SK-N-SH treated with all-trans-retinoic acid at 6 μM for 48 hours (cell line): Measurements from ENCODE around the gene DTNBP1.

Experiments used
- ARNTL ChIP-seq: fragments of 450-650 bp; formaldehyde crosslinking; IDR thresholded peaks from 2 replicates; pipeline ENCODE4 v1.5.0; 2020; ENCODE audit warnings: low read depth, mild to moderate bottlenecking, moderate library complexity, borderline replicate concordance
- ESRRG ChIP-seq: fragments of 250-450 bp; sonication (Bioruptor Pico); IDR thresholded peaks from 2 replicates; pipeline ENCODE4 v1.6.1; 2021; ENCODE audit warnings: mild to moderate bottlenecking
- GLIS3 ChIP-seq: fragments of 250-450 bp; sonication (Bioruptor Pico); IDR thresholded peaks from 2 replicates; pipeline ENCODE4 v1.5.0; 2020; ENCODE audit warnings: mild to moderate bottlenecking, moderate library complexity
- ISL1 ChIP-seq: fragments of 250-450 bp; sonication (Bioruptor Pico); IDR thresholded peaks from 2 replicates; pipeline ENCODE4 v2.1.2; 2022; ENCODE audit warnings: mild to moderate bottlenecking, moderate library complexity
- PPARA ChIP-seq: fragments of 250-450 bp; sonication (Bioruptor Pico); IDR thresholded peaks from 2 replicates; pipeline ENCODE4 v1.5.0; 2020; ENCODE audit warnings: mild to moderate bottlenecking, borderline replicate concordance
- RARB ChIP-seq: fragments of 250-450 bp; sonication (Bioruptor Pico); IDR thresholded peaks from 2 replicates; pipeline ENCODE4 v1.8.0; 2021; ENCODE audit warnings: mild to moderate bottlenecking, moderate library complexity
- SNAI2 ChIP-seq: fragments of 250-450 bp; sonication (Bioruptor Pico); IDR thresholded peaks from 2 replicates; pipeline ENCODE4 v1.5.0; 2020; ENCODE audit warnings: mild to moderate bottlenecking, moderate library complexity
- TOX ChIP-seq: fragments of 250-450 bp; sonication (Bioruptor Pico); IDR thresholded peaks from 2 replicates; pipeline ENCODE4 v1.8.0; 2021; ENCODE audit warnings: mild to moderate bottlenecking, moderate library complexity, borderline replicate concordance
- ZNF565 ChIP-seq: fragments of 450-650 bp; formaldehyde crosslinking; conservative IDR thresholded peaks from 2 replicates; pipeline ENCODE4 v1.5.0; 2020; ENCODE audit warnings: low read depth, mild to moderate bottlenecking, moderate library complexity
- ZNF70 ChIP-seq: fragments of 450-650 bp; formaldehyde crosslinking; IDR thresholded peaks from 2 replicates; pipeline ENCODE4 v1.5.0; 2020; ENCODE audit warnings: mild to moderate bottlenecking, moderate library complexity
- ZNF8 ChIP-seq: fragments of 450-650 bp; formaldehyde crosslinking; IDR thresholded peaks from 2 replicates; pipeline ENCODE4 v1.5.0; 2020; ENCODE audit warnings: mild to moderate bottlenecking, moderate library complexity
- TF ChIP-seq, protein P1 (sequence below): fragments of 250-450 bp; sonication (Bioruptor Pico); IDR thresholded peaks from 2 replicates; pipeline ENCODE4 v1.8.0; 2020; ENCODE audit warnings: mild to moderate bottlenecking, moderate library complexity, borderline replicate concordance

DNA sequence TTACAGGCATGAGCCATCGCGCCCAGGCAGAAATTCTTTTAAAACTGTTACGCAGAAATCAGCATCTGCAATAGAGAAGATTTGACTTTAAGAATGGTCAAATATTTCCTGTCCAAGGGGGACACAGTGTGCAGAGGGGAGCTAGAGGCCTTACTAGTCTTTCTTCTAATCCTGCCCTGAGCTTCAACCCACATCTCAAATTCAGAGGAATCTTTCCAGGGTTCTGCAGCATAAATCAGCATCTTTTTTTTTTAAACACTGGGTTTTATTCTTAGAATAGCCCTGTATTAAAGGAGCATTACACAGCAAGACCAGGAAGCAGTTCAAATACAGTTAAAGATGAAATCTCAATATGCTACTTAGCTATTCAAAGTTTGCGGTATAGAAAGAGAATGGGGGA, 81.1 kb downstream of the DTNBP1 start:
- TF ChIP-seq ZNF70 (CRISPR knock-in tag) (no peak), GLIS3 (CRISPR knock-in tag) (no peak), RARB (CRISPR knock-in tag) (no peak), ZNF8 (CRISPR knock-in tag) (no peak), ESRRG (CRISPR knock-in tag) (no peak), SNAI2 (CRISPR knock-in tag) (no peak), PPARA (CRISPR knock-in tag) (no peak), ZNF565 (no peak), ARNTL (CRISPR knock-in tag) (no peak), ISL1 (CRISPR knock-in tag) (no peak), TOX (CRISPR knock-in tag) (no peak)
- TF ChIP-seq, protein P1, sequence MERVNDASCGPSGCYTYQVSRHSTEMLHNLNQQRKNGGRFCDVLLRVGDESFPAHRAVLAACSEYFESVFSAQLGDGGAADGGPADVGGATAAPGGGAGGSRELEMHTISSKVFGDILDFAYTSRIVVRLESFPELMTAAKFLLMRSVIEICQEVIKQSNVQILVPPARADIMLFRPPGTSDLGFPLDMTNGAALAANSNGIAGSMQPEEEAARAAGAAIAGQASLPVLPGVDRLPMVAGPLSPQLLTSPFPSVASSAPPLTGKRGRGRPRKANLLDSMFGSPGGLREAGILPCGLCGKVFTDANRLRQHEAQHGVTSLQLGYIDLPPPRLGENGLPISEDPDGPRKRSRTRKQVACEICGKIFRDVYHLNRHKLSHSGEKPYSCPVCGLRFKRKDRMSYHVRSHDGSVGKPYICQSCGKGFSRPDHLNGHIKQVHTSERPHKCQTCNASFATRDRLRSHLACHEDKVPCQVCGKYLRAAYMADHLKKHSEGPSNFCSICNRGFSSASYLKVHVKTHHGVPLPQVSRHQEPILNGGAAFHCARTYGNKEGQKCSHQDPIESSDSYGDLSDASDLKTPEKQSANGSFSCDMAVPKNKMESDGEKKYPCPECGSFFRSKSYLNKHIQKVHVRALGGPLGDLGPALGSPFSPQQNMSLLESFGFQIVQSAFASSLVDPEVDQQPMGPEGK = no peak
